ENCODE results near the gene GOLGA6L26. TPM values are rescaled to one million over a fixed set of nuclear protein-coding genes. Genes with fewer than 3 reads are reported as not detected.
"Not testable (repeated sequence)": the region's sequence is repeated elsewhere in the genome, so short reads cannot be mapped to it uniquely, and the experiment has no call there.

Gene GOLGA6L26
- not detected for total RNA-seq
- not detected for polyA plus RNA-seq
- long read RNA-seq, donor 1: 0 reads
- long read RNA-seq, donor 2: 0 reads
- long read RNA-seq, donor 3: 0 reads
- long read RNA-seq, donor 4: 0 reads
- long read RNA-seq, donor 5: 0 reads
- long read RNA-seq, donor 6: 0 reads
- long read RNA-seq, donor 7: 0 reads
- long read RNA-seq, donor 8: 0 reads
- long read RNA-seq, donor 9: 0 reads
- long read RNA-seq, donor 10: 0 reads

- intact Hi-C loops (cut with DNase I); H3K27ac ChIP-seq; H3K36me3 ChIP-seq (replicated peaks in 1 of 2); H3K27me3 ChIP-seq; H3K4me3 ChIP-seq; H3K9me3 ChIP-seq (replicated peaks in 1 of 3); DNase-seq; H3K4me1 ChIP-seq (replicated peaks in 1 of 2): not testable (repeated sequence)
- no CpG with 5 or more reads among the region's 7 CpGs for WGBS, 4 donors
Observed at GRCh38 chr15:23334096-23334495, at the start of gene GOLGA6L26. Gene GOLGA6L26, minus strand, starts transcription at chr15:23334196. Its CDS starts 61 bp downstream, at chr15:23334135.

- intact Hi-C loops (cut with DNase I); H3K27me3 ChIP-seq; H3K4me3 ChIP-seq; H3K9me3 ChIP-seq (replicated peaks in 1 of 3); H3K27ac ChIP-seq; H3K36me3 ChIP-seq (replicated peaks in 1 of 2); H3K4me1 ChIP-seq (replicated peaks in 1 of 2); DNase-seq: not testable (repeated sequence)
- WGBS, 4 donors: 47 to 80% (median 69%) methylated on average over 3 to 7 of the region's 7 CpGs
Observed at GRCh38 chr15:23381192-23381591, 47.2 kb upstream of the GOLGA6L26 start.

GRCh38 chr15:23380700-23381099 is 46.7 kb upstream of the GOLGA6L26 start:
- H3K27ac ChIP-seq; H3K27me3 ChIP-seq; H3K9me3 ChIP-seq (replicated peaks in 1 of 3); H3K4me3 ChIP-seq; DNase-seq; H3K4me1 ChIP-seq (replicated peaks in 1 of 2); H3K36me3 ChIP-seq (replicated peaks in 1 of 2); intact Hi-C loops (cut with DNase I): not testable (repeated sequence)
- 68 to 74% (median 71%) methylated on average over 4 of the region's 4 CpGs for WGBS, 4 donors

GRCh38 chr15:23378946-23379345 is 45.0 kb upstream of the GOLGA6L26 start:
- H3K4me3 ChIP-seq; H3K36me3 ChIP-seq (replicated peaks in 1 of 2); H3K9me3 ChIP-seq (replicated peaks in 1 of 3); H3K27me3 ChIP-seq; DNase-seq; H3K27ac ChIP-seq; H3K4me1 ChIP-seq (replicated peaks in 1 of 2): not testable (repeated sequence)
- intact Hi-C loops (cut with DNase I): loop anchor here in 1 of 2 donors (10.0 kb wide), 1 partner anchor 86 kb away; no protein-coding TSS in a partner anchor
- WGBS, 4 donors: 89 to 94% (median 90%) methylated on average over 13 of the region's 13 CpGs

GRCh38 chr15:23374226-23374625 is 40.2 kb upstream of the GOLGA6L26 start:
- not testable (repeated sequence) for H3K4me1 ChIP-seq (replicated peaks in 1 of 2); H3K27me3 ChIP-seq; H3K4me3 ChIP-seq; H3K9me3 ChIP-seq (replicated peaks in 1 of 3); DNase-seq; H3K27ac ChIP-seq; H3K36me3 ChIP-seq (replicated peaks in 1 of 2)
- intact Hi-C loops (cut with DNase I): loop anchor here in 1 of 2 donors (10.0 kb wide), 1 partner anchor 91 kb away; no protein-coding TSS in a partner anchor
- WGBS, 4 donors: 92 to 94% (median 93%) methylated on average over 11 of the region's 11 CpGs

- 95 to 96% (median 96%) methylated on average over 40 of the region's 40 CpGs for WGBS, 4 donors
Observed at GRCh38 chr15:23372891-23373600, 39.0 kb upstream of the GOLGA6L26 start.

GRCh38 chr15:23372284-23372683 is 38.3 kb upstream of the GOLGA6L26 start:
- WGBS, 4 donors: 81 to 89% (median 87%) methylated on average over 15 of the region's 15 CpGs
- H3K4me1 ChIP-seq (replicated peaks in 1 of 2): no peaks in the 10 kb centered on the region
- DNase-seq: no peak
- no peak for TF ChIP-seq POLR2A (IDR thresholded peaks at IDR 0.05)
- no peak for TF ChIP-seq CTCF (IDR thresholded peaks at IDR 0.05)
- no peak overlapping the region for H3K27ac ChIP-seq
- H3K36me3 ChIP-seq (replicated peaks in 1 of 2): no peaks in the 10 kb centered on the region
- no peaks in the 10 kb centered on the region for H3K27me3 ChIP-seq
- intact Hi-C loops (cut with DNase I): loop anchor here in 1 of 2 donors (10.0 kb wide), 1 partner anchor 93 kb away; no protein-coding TSS in a partner anchor
- no peak overlapping the region for H3K4me3 ChIP-seq
- H3K9me3 ChIP-seq (replicated peaks in 1 of 3): no peaks in the 10 kb centered on the region

More at GRCh38 chr15:23372891-23373600, 39.0 kb upstream of the GOLGA6L26 start:
- H3K36me3 ChIP-seq (replicated peaks in 1 of 2); H3K27ac ChIP-seq; H3K9me3 ChIP-seq (replicated peaks in 1 of 3); H3K4me3 ChIP-seq; H3K4me1 ChIP-seq (replicated peaks in 1 of 2); H3K27me3 ChIP-seq; DNase-seq: not testable (repeated sequence)
- intact Hi-C loops (cut with DNase I): loop anchor here in 1 of 2 donors (10.0 kb wide), 1 partner anchor 92 kb away; no protein-coding TSS in a partner anchor

- not testable (repeated sequence) for H3K36me3 ChIP-seq (replicated peaks in 1 of 2); DNase-seq; H3K27ac ChIP-seq; H3K27me3 ChIP-seq; H3K4me3 ChIP-seq; H3K9me3 ChIP-seq (replicated peaks in 1 of 3); H3K4me1 ChIP-seq (replicated peaks in 1 of 2)
- WGBS, 4 donors: 83 to 86% (median 84%) methylated on average over 3 of the region's 3 CpGs
- intact Hi-C loops (cut with DNase I): loop anchor here in 1 of 2 donors (10.0 kb wide), 1 partner anchor 93 kb away; no protein-coding TSS in a partner anchor
Observed at GRCh38 chr15:23371868-23372267, 37.9 kb upstream of the GOLGA6L26 start.

GRCh38 chr15:23371134-23371533 is 37.1 kb upstream of the GOLGA6L26 start:
- H3K36me3 ChIP-seq (replicated peaks in 1 of 2): not testable (repeated sequence)
- intact Hi-C loops (cut with DNase I): loop anchor here in 1 of 2 donors (10.0 kb wide), 1 partner anchor 94 kb away; no protein-coding TSS in a partner anchor

More at GRCh38 chr15:23371134-23371533, 37.1 kb upstream of the GOLGA6L26 start:
- not testable (repeated sequence) for DNase-seq; H3K4me1 ChIP-seq (replicated peaks in 1 of 2); H3K27ac ChIP-seq; H3K27me3 ChIP-seq; H3K9me3 ChIP-seq (replicated peaks in 1 of 3); H3K4me3 ChIP-seq
- 55 to 84% (median 76%) methylated on average over 4 of the region's 4 CpGs for WGBS, 4 donors

Data from adrenal gland (tissue), 19 donors.